HG03064 (cell line): ENCODE results near the gene RAPSN.
A peak's percentile ranks its signal among the peaks of the same experiment; 100 is the strongest.

Source experiments
- ATAC-seq: cut with Tn5 transposase; IDR thresholded peaks from one replicate; pipeline ENCODE4 v1.9.1; 2021; ENCODE audit warnings: low read depth; ENCODE audit not compliant: unreplicated experiment

RAPSN gene

GRCh38 chr11:47410370-47411264, 38.3 kb downstream of the RAPSN start:
- ATAC-seq, result no peak

DNA sequence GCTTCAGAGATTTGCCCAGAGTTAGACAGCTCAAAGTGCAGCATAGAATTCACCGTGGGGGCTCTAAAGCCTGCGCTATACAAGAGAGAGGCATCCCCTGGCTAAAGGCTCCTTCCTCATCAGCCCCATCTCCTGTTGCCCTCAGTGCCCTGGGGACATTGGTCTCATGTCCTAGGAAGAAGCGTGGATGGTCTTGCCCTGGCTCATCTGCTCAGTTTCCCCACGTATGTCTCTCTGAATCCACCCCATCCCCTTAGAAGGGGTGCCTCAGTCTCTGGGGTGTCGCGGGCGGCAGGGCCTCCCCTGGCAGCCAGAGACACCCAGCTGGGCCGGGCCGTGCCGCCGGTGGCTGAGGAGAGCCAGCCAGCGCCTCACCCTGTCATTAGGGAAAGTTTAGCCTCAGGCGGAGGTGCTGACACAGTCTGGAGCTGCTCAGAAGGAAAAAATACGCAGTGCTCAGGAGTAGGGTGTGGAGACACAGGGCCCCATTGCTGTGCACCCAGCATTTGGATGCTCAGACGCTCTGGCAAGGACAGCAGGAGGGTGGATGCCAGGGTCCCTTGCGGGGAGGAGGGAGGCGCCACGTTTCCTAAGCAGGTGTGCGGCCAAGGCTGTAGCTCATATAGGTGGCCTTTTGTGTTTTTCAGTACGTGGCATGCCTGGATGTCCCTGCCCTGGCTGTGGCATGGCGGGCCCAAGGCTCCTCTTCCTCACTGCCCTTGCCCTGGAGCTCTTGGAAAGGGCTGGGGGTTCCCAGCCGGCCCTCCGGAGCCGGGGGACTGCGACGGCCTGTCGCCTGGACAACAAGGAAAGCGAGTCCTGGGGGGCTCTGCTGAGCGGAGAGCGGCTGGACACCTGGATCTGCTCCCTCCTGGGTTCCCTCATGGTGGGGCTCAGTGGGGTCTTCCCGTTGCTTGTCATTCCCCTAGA, 39.2 kb downstream of the RAPSN start:
- ATAC-seq, result no peak

- ATAC-seq, result no peak
Observed at GRCh38 chr11:47408598-47409439, 40.1 kb downstream of the RAPSN start.

DNA sequence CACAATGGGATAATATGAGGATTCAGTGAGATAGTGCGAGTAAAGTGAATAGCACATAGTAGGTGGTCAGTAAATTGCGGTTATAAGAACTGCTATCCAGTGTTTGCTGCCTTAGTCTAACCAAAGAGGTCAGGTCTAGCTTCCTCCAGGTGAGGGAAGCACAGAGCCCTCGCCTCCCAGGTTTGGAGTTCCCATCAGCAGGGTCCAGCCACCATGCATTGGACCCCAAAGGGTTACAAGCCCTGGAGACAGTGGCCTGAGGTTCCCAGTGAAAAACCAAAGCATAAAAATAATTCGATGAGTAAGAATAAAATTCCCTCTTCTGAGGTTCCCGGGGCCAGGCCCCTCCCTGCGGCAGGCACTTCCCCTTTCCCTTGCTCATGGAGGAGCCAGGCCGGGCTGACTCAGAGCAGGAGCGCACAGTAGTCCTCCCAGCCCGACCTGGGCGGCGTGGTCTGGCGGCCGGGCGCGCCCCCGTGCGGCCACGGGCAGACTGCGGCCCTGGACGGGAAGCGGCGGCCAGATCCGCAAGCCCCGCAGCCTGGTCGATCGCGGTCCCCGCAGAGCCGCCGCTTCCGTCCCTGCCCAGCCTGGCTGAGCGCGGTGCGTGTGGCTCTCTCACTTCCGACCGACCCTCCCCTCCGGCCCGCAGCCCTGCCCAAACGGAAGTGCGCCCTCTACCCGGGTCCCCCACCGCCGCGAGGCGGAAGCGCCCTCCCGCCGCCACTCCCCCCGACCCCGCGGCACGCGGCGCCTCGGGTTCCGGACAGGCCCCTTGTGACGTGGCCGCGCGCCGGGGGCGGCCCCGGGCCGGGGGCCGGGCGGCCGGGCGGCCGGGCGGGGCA, 41.0 kb downstream of the RAPSN start, which contains the start of gene SLC39A13:
TSS of gene SLC39A13 (plus strand) at position 845 of the 845 bp plus-strand sequence. CDS start 1,505 bp downstream, outside the sequence.
- peak; percentile 83 for ATAC-seq

DNA sequence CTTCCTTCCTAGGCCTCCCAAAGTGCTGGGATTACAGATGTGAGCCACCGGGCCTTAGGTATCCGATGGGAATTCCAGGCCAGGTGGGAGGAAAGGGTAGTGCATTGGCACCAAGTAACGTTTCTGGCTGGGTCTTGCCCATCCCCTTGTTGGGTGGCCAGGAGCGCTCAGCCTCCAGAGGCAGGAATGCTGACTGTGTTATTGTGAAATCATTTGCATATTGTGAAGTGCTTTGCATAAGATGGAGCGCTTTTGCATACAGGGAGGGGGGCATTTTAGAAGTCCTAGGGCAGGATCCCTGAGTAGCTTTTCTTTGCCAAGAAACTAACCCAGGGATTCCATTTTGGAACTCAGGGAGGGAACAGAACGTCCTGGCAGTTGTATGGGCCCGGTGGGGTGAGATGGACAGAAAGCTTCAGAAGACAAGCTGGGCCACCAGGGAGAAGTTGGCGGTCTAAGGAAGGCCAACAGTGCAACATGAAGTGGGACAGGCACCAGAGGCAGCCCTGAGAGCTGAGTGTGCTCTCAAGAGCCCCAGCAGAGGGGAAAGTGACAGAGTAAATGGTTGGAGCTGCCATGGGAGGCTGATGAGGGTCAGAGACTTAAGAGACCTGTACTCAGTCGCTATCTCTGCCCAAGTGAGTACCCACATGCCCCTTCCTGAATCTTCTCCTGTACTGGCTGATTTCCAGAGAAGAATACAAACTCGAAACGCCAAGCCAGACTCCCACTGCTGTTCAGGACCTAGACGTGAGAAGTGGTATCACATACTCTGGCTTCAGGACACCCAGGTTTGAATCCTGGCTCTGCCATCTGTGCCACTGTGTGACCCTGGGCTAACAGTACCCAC, 41.8 kb downstream of the RAPSN start:
- ATAC-seq, result no peak

DNA sequence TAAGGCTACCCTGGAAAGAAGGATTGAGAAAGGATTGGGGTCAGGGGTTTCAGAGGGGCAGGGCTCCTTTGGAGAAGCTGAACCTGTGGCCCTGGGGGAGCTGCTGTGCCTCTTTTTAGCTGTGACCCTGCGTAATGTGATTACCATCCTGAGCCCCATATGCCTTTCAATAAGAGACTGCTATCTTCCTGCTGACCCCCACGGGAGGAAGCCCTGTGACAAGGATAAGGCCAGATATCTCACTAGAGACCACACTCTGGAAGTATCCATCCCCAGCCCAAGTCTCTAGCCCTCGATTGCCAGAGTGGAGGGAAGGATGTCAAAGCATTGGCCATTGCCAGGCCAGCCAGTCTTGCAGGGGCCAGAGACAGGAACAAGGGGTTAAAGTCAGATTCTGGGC, 45.4 kb downstream of the RAPSN start:
- no peak for ATAC-seq

DNA sequence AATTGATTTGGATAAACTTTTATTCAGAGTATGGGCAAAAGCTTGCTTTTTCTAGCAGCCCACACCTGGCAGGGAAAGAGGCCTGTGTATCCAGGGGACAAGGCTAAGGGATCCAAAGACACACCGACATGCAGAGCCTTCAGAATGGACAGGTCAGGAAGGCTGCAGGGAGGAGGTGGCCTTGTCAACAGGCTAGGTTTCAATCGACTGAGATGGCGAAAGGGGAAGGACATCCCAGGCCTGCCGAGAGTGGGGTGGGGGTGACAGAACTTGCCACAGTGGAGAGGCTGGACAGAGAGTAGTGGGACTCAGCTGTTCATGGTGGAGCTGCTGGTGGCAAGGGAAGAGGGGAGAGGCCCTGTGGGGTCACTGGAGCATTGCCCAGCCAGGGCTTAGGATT, 45.8 kb downstream of the RAPSN start:
- ATAC-seq, result no peak

DNA sequence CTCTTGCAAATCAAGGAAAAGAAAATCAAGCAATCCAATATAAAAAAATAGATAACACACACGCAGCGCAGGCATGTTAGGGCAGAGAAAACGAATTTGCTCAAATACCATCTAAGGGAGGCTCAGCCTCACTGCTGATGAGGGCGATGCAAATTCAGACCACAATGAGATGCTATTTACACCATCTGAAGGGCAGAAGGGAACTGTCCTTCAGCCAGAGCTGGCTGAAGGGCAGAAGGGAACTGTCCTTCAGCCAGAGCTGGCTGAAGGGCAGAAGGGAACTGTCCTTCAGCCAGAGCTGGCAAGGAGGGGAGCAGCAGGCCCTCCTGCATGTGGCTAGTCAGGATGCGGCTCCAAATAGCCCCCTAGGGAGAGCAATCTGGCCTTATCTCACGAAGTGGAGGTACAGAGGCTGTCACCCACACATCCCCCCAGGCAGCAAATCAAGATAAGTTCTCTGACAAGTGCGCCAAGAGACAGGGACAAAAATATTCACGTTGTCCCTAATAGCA, 48.1 kb downstream of the RAPSN start:
- ATAC-seq, result peak; percentile 68

- ATAC-seq, result peak; percentile 39
Observed at GRCh38 chr11:47399860-47400767, 48.8 kb downstream of the RAPSN start.

DNA sequence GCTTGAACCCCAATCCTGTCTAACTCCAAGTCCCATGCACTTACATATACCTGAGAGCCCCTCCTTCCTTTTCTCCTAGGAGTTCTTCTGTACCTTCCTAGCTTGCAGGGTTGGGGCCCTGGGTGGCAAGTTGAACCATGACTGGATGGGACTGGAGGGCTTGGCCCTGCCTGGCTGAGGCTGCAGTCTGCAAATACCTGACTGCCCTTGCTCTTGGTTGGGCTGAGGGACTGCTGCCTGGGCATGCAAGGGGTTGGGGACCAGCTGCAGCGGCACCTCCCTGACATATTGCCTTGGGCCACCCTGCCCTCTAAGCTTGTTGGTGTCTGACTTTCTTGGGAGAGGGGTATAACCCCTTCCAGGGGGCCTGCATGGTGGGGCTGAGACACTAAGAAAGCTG, 50.4 kb downstream of the RAPSN start:
- ATAC-seq, result no peak

DNA sequence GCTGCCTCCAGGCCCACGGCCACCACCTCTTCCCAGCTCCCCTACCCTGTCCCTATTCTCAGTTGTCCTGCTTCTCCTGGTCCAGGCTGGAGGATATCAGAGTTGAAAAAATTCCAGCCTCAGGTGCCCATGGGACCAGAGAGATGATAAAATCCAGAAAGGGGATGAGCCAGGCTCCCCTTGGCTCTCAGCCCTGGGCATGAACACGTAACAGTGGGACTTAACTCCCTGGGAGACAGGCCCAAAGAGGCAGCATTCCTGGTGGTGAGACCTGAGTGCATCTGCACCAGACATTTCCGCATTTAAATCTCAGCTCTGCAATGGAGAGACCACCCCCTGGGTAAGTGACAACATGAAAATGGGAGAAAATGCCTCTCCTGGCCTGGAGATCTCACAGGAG, 50.9 kb downstream of the RAPSN start:
- ATAC-seq, result no peak

- ATAC-seq, result no peak
Observed at GRCh38 chr11:47396049-47396320, 53.0 kb downstream of the RAPSN start.

GRCh38 chr11:47395223-47396048, 53.5 kb downstream of the RAPSN start:
- ATAC-seq, result no peak

GRCh38 chr11:47394322-47395222, 54.4 kb downstream of the RAPSN start:
- no peak for ATAC-seq

GRCh38 chr11:47394050-47394321, 55.0 kb downstream of the RAPSN start:
- no peak for ATAC-seq
